Calu3 (cell line): Measurements from ENCODE around the gene NFATC3. TPM values are rescaled to one million over a fixed set of nuclear protein-coding genes. Genes with fewer than 3 reads are reported as not detected.

ENCODE experiments used
- BruUV-seq: library from RNA; stranded (reverse); fragments of 400-500 nt; replicated peaks from 2 replicates; lab custom pipeline; 2021; lab: Mats Ljungman, UMichigan
- CTCF ChIA-PET: fragments of 300-600 bp; sonication (Branson Sonifier 250); formaldehyde crosslinking; loops from one replicate; lab custom pipeline; 2022; ENCODE audit warnings: antibody characterized with exemption; lab: Charles Lee
- DNase-seq: peaks from one replicate; pipeline ENCODE4 v3.0.0; 2022
- H3K27ac Mint-ChIP-seq: one replicate; pipeline ENCODE4 v1.8.0; 2022; ENCODE audit warnings: mixed read lengths; ENCODE audit not compliant: unreplicated experiment
- H3K27me3 Mint-ChIP-seq: one replicate; pipeline ENCODE4 v1.8.0; 2022; ENCODE audit warnings: mixed read lengths; ENCODE audit not compliant: unreplicated experiment
- H3K36me3 Mint-ChIP-seq: one replicate; pipeline ENCODE4 v1.8.0; 2022; ENCODE audit warnings: mild to moderate bottlenecking, moderate library complexity, mixed read lengths; ENCODE audit not compliant: insufficient read depth, unreplicated experiment
- H3K4me1 Mint-ChIP-seq: one replicate; pipeline ENCODE4 v1.8.0; 2022; ENCODE audit warnings: mild to moderate bottlenecking, low read depth, mixed read lengths; ENCODE audit not compliant: unreplicated experiment
- H3K4me3 Mint-ChIP-seq: one replicate; pipeline ENCODE4 v1.8.0; 2022; ENCODE audit warnings: mild to moderate bottlenecking, low read depth, moderate library complexity, mixed read lengths; ENCODE audit not compliant: unreplicated experiment
- H3K9me3 Mint-ChIP-seq: one replicate; pipeline ENCODE4 v1.8.0; 2022; ENCODE audit warnings: low read depth, mixed read lengths; ENCODE audit not compliant: unreplicated experiment
- CTCF ChIP-seq: fragments of 200-600 bp; IDR thresholded peaks from one replicate; pipeline ENCODE4 v1.8.0; 2022; ENCODE audit warnings: antibody characterized with exemption; ENCODE audit not compliant: unreplicated experiment
- intact Hi-C: fragments of 100-400 bp; cut with micrococcal nuclease; formaldehyde crosslinking; loops from one replicate; pipeline ENCODE4 v1.10.0; 2022; ENCODE audit not compliant: unreplicated experiment
- total RNA-seq: library from RNA; stranded (reverse); gene quantifications from 2 replicates; pipeline ENCODE4 v1.2.3, GENCODE V29; 2022

NFATC3 gene
- total RNA-seq, 1 experiment from 2014 or later = 39.3 TPM

GRCh38 chr16:68228652-68229051 is 143.5 kb downstream of the NFATC3 start:
- Mint-ChIP-seq H3K27me3 (no peaks in the 10 kb centered on the region), H3K9me3 (no peaks in the 10 kb centered on the region), H3K36me3 (peaks cover 63% of the 10 kb centered on the region), H3K4me1 (peaks cover 15% of the 10 kb centered on the region), H3K4me3 (no peak overlapping the region), H3K27ac (no peak overlapping the region)
- BruUV-seq = no TSS peak
- no peak for DNase-seq
- no peak for TF ChIP-seq CTCF
- intact Hi-C loops = loop anchor here (1.0 to 10.0 kb wide), 3 partner anchors 142 to 234 kb away; partner anchors contain the start of gene DPEP2
- CTCF ChIA-PET = interaction anchor here (1.2 kb wide), 1 partner anchor 135 kb away, joined by 5 read pairs; no protein-coding TSS in a partner anchor

GRCh38 chr16:68229431-68230175 is 144.4 kb downstream of the NFATC3 start:
- peak; percentile 90 for TF ChIP-seq CTCF
- peaks cover 72% of the 10 kb centered on the region for H3K36me3 Mint-ChIP-seq
- H3K9me3 Mint-ChIP-seq = no peaks in the 10 kb centered on the region
- peak; percentile 63 for DNase-seq
- H3K4me3 Mint-ChIP-seq = no peak overlapping the region
- CTCF ChIA-PET = interaction anchor here (1.2 kb wide), 1 partner anchor 30 kb away, joined by 4 read pairs; no protein-coding TSS in a partner anchor
- no TSS peak for BruUV-seq
- H3K4me1 Mint-ChIP-seq = peaks cover 22% of the 10 kb centered on the region
- intact Hi-C loops = loop anchor here (1.0 to 10.0 kb wide), 3 partner anchors 143 to 235 kb away; partner anchors contain the start of gene DPEP2
- no peak overlapping the region for H3K27ac Mint-ChIP-seq
- no peaks in the 10 kb centered on the region for H3K27me3 Mint-ChIP-seq

GRCh38 chr16:68230176-68230571 is 145.0 kb downstream of the NFATC3 start:
- BruUV-seq = no TSS peak
- intact Hi-C loops = no loop called here
- H3K36me3 Mint-ChIP-seq = peaks cover 75% of the 10 kb centered on the region

GRCh38 chr16:68230956-68231355 is 145.8 kb downstream of the NFATC3 start:
- Mint-ChIP-seq H3K9me3 (no peaks in the 10 kb centered on the region), H3K4me3 (no peak overlapping the region), H3K4me1 (peaks cover 26% of the 10 kb centered on the region), H3K27me3 (no peaks in the 10 kb centered on the region), H3K27ac (no peak overlapping the region), H3K36me3 (peaks cover 80% of the 10 kb centered on the region)
- CTCF ChIA-PET = no interaction called here
- TF ChIP-seq CTCF = no peak
- no peak for DNase-seq
- intact Hi-C loops = no loop called here
- BruUV-seq = no TSS peak

More at GRCh38 chr16:68230176-68230571, 145.0 kb downstream of the NFATC3 start:
- Mint-ChIP-seq H3K27ac (peak overlapping the region; percentile 40), H3K4me1 (peaks cover 26% of the 10 kb centered on the region), H3K9me3 (no peaks in the 10 kb centered on the region), H3K27me3 (no peaks in the 10 kb centered on the region), H3K4me3 (no peak overlapping the region)
- CTCF ChIA-PET = interaction anchor here (1.2 kb wide), 1 partner anchor 30 kb away, joined by 4 read pairs; no protein-coding TSS in a partner anchor
- DNase-seq = no peak
- no peak for TF ChIP-seq CTCF
